ENCODE measurements around the gene ATP13A4. TPM values are rescaled to one million over a fixed set of nuclear protein-coding genes. Genes with fewer than 3 reads are reported as not detected.

The ATP13A4 gene
- polyA plus RNA-seq, 3 donors = 0.08 to 0.21 (median 0.19) TPM

- no peak for DNase-seq
- Histone ChIP-seq H3K9ac (ENCODE audit: insufficient read depth, low read length, poor library complexity, severe bottlenecking) (no peak overlapping the region), H3K4me3 (replicated peaks in 1 of 3; ENCODE audit: low read depth in 2 of 3, low read length in 3 of 3) (no peak overlapping the region), H3K4me2 (replicated peaks; ENCODE audit: extremely low read depth, low read length, poor library complexity, severe bottlenecking) (no peak overlapping the region), H3K27me3 (ENCODE audit: control insufficient read depth in 2 of 2, insufficient read depth in 2 of 2, low read length in 2 of 2) (no peaks in the 10 kb centered on the region), H3K9me3 (replicated peaks in 1 of 2; ENCODE audit: control insufficient read depth in 1 of 2, insufficient read depth in 1 of 2, low read length in 2 of 2) (no peaks in the 10 kb centered on the region), H2AFZ (ENCODE audit: insufficient read depth, low read depth, low read length, poor library complexity, severe bottlenecking) (no peak overlapping the region), H3K79me2 (ENCODE audit: insufficient read depth, low read length) (no peaks in the 10 kb centered on the region), H4K20me1 (ENCODE audit: insufficient read depth, low read length) (no peaks in the 10 kb centered on the region), H3K36me3 (replicated peaks in 1 of 2; ENCODE audit: control insufficient read depth in 1 of 2, insufficient read depth in 2 of 2, low read length in 2 of 2) (no peaks in the 10 kb centered on the region), H3K27ac (ENCODE audit: low read depth in 1 of 2, low read length in 2 of 2) (no peak overlapping the region), H3K4me1 (ENCODE audit: control insufficient read depth in 1 of 2, insufficient read depth in 2 of 2, low read length in 2 of 2) (no peaks in the 10 kb centered on the region)
- H3K9me3 Mint-ChIP-seq = no peaks in the 10 kb centered on the region
- TF ChIP-seq CTCF (IDR thresholded peaks at IDR 0.05) = no peak
- no peak overlapping the region for H3K4me3 Mint-ChIP-seq
- 86% methylated on average over 1 of the region's 1 CpG for WGBS (ENCODE audit: insufficient coverage)
- H3K36me3 Mint-ChIP-seq = no peaks in the 10 kb centered on the region
- peak overlapping the region in 1 of 7 donors; percentile 61 for H3K27ac Mint-ChIP-seq
- intact Hi-C loops (cut with micrococcal nuclease) = no loop called here
- peaks cover 2 to 4% (median 3%) of the 10 kb centered on the region in 3 donors for H3K27me3 Mint-ChIP-seq (ENCODE audit: low read depth in 3 of 3)
- H3K4me1 Mint-ChIP-seq = peaks cover 2% of the 10 kb centered on the region
These were observed 9.3 kb upstream of the ATP13A4 start for GRCh38 chr3:193564012-193564411.

- Histone ChIP-seq H3K4me2 (replicated peaks; ENCODE audit: extremely low read depth, low read length, poor library complexity, severe bottlenecking) (no peak overlapping the region), H2AFZ (ENCODE audit: insufficient read depth, low read depth, low read length, poor library complexity, severe bottlenecking) (no peak overlapping the region), H4K20me1 (ENCODE audit: insufficient read depth, low read length) (no peaks in the 10 kb centered on the region), H3K27ac (ENCODE audit: low read depth in 1 of 2, low read length in 2 of 2) (no peak overlapping the region), H3K27me3 (ENCODE audit: control insufficient read depth in 2 of 2, insufficient read depth in 2 of 2, low read length in 2 of 2) (no peaks in the 10 kb centered on the region), H3K9ac (ENCODE audit: insufficient read depth, low read length, poor library complexity, severe bottlenecking) (no peak overlapping the region), H3K79me2 (ENCODE audit: insufficient read depth, low read length) (no peaks in the 10 kb centered on the region), H3K36me3 (replicated peaks in 1 of 2; ENCODE audit: control insufficient read depth in 1 of 2, insufficient read depth in 2 of 2, low read length in 2 of 2) (no peaks in the 10 kb centered on the region), H3K4me3 (replicated peaks in 1 of 3; ENCODE audit: low read depth in 2 of 3, low read length in 3 of 3) (no peak overlapping the region), H3K4me1 (ENCODE audit: control insufficient read depth in 1 of 2, insufficient read depth in 2 of 2, low read length in 2 of 2) (no peaks in the 10 kb centered on the region), H3K9me3 (replicated peaks in 1 of 2; ENCODE audit: control insufficient read depth in 1 of 2, insufficient read depth in 1 of 2, low read length in 2 of 2) (no peaks in the 10 kb centered on the region)
- DNase-seq = no peak
- H3K9me3 Mint-ChIP-seq = no peaks in the 10 kb centered on the region
- no peak overlapping the region for H3K4me3 Mint-ChIP-seq
- H3K27me3 Mint-ChIP-seq (ENCODE audit: low read depth in 3 of 3) = peaks cover 2 to 4% (median 3%) of the 10 kb centered on the region in 3 donors
- H3K27ac Mint-ChIP-seq = peak overlapping the region in 1 of 7 donors; percentile 23
- intact Hi-C loops (cut with micrococcal nuclease) = no loop called here
- H3K36me3 Mint-ChIP-seq = no peaks in the 10 kb centered on the region
- no CpG with 5 or more reads among the region's 3 CpGs for WGBS (ENCODE audit: insufficient coverage)
- H3K4me1 Mint-ChIP-seq = peaks cover 2% of the 10 kb centered on the region
- TF ChIP-seq CTCF (IDR thresholded peaks at IDR 0.05) = no peak
These were observed 8.7 kb upstream of the ATP13A4 start for GRCh38 chr3:193563426-193563825.

Measured in CD14-positive monocyte (primary cell).